HepG2 (cell line): Measurements from ENCODE around the gene GDAP1L1. TPM values are rescaled to one million over a fixed set of nuclear protein-coding genes. Genes with fewer than 3 reads are reported as not detected.

Experiments used
- AHR ChIP-seq: IDR thresholded peaks from 2 replicates; pipeline ENCODE4 v1.6.1; 2018; ENCODE audit warnings: missing genetic modification reagents, missing compliant biosample characterization
- ARID2 ChIP-seq: sonication (generic); formaldehyde crosslinking; IDR thresholded peaks from 2 replicates; pipeline ENCODE4 v1.8.1; 2022; ENCODE audit warnings: mild to moderate bottlenecking, missing genetic modification reagents, borderline replicate concordance
- CCDC6 ChIP-seq: sonication (generic); formaldehyde crosslinking; IDR thresholded peaks from 2 replicates; pipeline ENCODE4 v1.8.1; 2022; ENCODE audit warnings: mild to moderate bottlenecking, missing genetic modification reagents, moderate library complexity
- FOXA1 ChIP-seq, 2 experiments: fragments of 450-650 bp in 1 of 2; sonication (generic) in 1 of 2; formaldehyde crosslinking in 1 of 2; IDR thresholded peaks; 2 replicates each; pipeline versions ENCODE4 v1.4.0 to v1.6.1; 2016 to 2020; ENCODE audit warnings: missing genetic modification reagents in 1 of 2
- FOXP1 ChIP-seq, 2 experiments: fragments of 450-650 bp in 1 of 2; IDR thresholded peaks; 2 replicates each; pipeline ENCODE4 v1.6.1; 2017 to 2018; ENCODE audit warnings: antibody characterized with exemption in 1 of 2
- GATA4 ChIP-seq: sonication (generic); IDR thresholded peaks from 2 replicates; pipeline ENCODE4 v1.6.1; 2016; ENCODE audit warnings: antibody characterized with exemption, low read depth, borderline replicate concordance
- HBP1 ChIP-seq: IDR thresholded peaks from 2 replicates; pipeline ENCODE4 v1.6.1; 2016; ENCODE audit warnings: low read depth, control low read depth
- HIC2 ChIP-seq: sonication (generic); formaldehyde crosslinking; IDR thresholded peaks from 2 replicates; pipeline ENCODE4 v1.9.0; 2022; ENCODE audit warnings: low read depth, missing genetic modification reagents
- TAF15 ChIP-seq: fragments of 200-400 bp; formaldehyde crosslinking; IDR thresholded peaks from one replicate; pipeline ENCODE4 v1.6.1; 2018; ENCODE audit warnings: mild to moderate bottlenecking, low read depth, low read length; ENCODE audit not compliant: poor library complexity, severe bottlenecking
- TBX2 ChIP-seq: sonication (generic); formaldehyde crosslinking; IDR thresholded peaks from 2 replicates; pipeline ENCODE4 v1.5.0; 2020; ENCODE audit warnings: missing genetic modification reagents, mild to moderate bottlenecking, borderline replicate concordance
- U2AF1 ChIP-seq: fragments of 200-400 bp; formaldehyde crosslinking; optimal IDR thresholded peaks from 2 replicates; pipeline ENCODE3; 2017; ENCODE audit warnings: mild to moderate bottlenecking, low read depth, low read length
- WIZ ChIP-seq: sonication (generic); formaldehyde crosslinking; IDR thresholded peaks from 2 replicates; pipeline ENCODE4 v1.5.1; 2020; ENCODE audit warnings: mild to moderate bottlenecking, missing genetic modification reagents
- YEATS4 ChIP-seq: sonication (generic); formaldehyde crosslinking; IDR thresholded peaks from 2 replicates; pipeline ENCODE4 v1.4.0; 2020; ENCODE audit warnings: missing genetic modification reagents, borderline replicate concordance
- ZBTB43 ChIP-seq: sonication (generic); formaldehyde crosslinking; conservative IDR thresholded peaks from 2 replicates; pipeline ENCODE4 v1.4.0; 2020; ENCODE audit warnings: missing genetic modification reagents
- ZBTB7B ChIP-seq: sonication (generic); formaldehyde crosslinking; IDR thresholded peaks from 2 replicates; pipeline ENCODE4 v1.4.0; 2020; ENCODE audit warnings: missing genetic modification reagents
- ZEB1 ChIP-seq: IDR thresholded peaks from 2 replicates; pipeline ENCODE4 v1.6.1; 2012; ENCODE audit warnings: mild to moderate bottlenecking, low read depth, inconsistent platforms; ENCODE audit not compliant: insufficient replicate concordance
- ZMYM2 ChIP-seq: sonication (generic); formaldehyde crosslinking; IDR thresholded peaks from 2 replicates; pipeline ENCODE4 v1.8.0; 2022; ENCODE audit warnings: mild to moderate bottlenecking, missing genetic modification reagents
- ZNF24 ChIP-seq: fragments of 450-650 bp; IDR thresholded peaks from 2 replicates; pipeline ENCODE4 v1.6.1; 2017; ENCODE audit warnings: antibody characterized with exemption, mild to moderate bottlenecking
- ZNF251 ChIP-seq: sonication (generic); formaldehyde crosslinking; IDR thresholded peaks from 2 replicates; pipeline ENCODE4 v1.9.0; 2021; ENCODE audit warnings: mild to moderate bottlenecking, missing genetic modification reagents
- ZNF501 ChIP-seq: sonication (generic); formaldehyde crosslinking; IDR thresholded peaks from 2 replicates; pipeline ENCODE4 v1.5.1; 2020; ENCODE audit warnings: mild to moderate bottlenecking, moderate library complexity, missing genetic modification reagents
- ZNF597 ChIP-seq: sonication (generic); formaldehyde crosslinking; IDR thresholded peaks from 2 replicates; pipeline ENCODE4 v1.5.0; 2020; ENCODE audit warnings: missing genetic modification reagents
- ZNF704 ChIP-seq: sonication (generic); formaldehyde crosslinking; IDR thresholded peaks from 2 replicates; pipeline ENCODE4 v1.8.1; 2023; ENCODE audit warnings: mild to moderate bottlenecking, inconsistent platforms, moderate library complexity, missing genetic modification reagents, borderline replicate concordance
- polyA plus RNA-seq, 8 experiments: library from polyadenylated mRNA; depleted of rRNA in 3 of 8; stranded (reverse) in 7 of 8; unstranded in 1 of 8; fragments of >200 nt; fragmentation: Illumina TruSeq in 4 of 8; extraction: Trizol in 4 of 8; gene quantifications; 2 replicates each; pipeline versions ENCODE4 v1.2.1 to v1.2.3, GENCODE V29; 2011 to 2016; ENCODE audit warnings: low read depth in 4 of 8, missing spikeins in 1 of 8, mixed read lengths in 1 of 8; ENCODE audit not compliant: insufficient read depth in 1 of 8
- total RNA-seq, 5 experiments: library from RNA; depleted of rRNA; stranded (reverse); fragments of >200 nt; fragmentation: Illumina TruSeq; extraction: Trizol; gene quantifications; 2 replicates each; pipeline ENCODE4 v1.2.3, GENCODE V29; 2016; ENCODE audit warnings: low read depth in 1 of 5

GDAP1L1 gene
- total and polyA plus RNA-seq, 2 of the 13 experiments (the other 11 are each of a cell fraction or from before 2014, with no cell fraction given), result 0.04 TPM; not detected in 1

- no peak for TF ChIP-seq FOXA1 (IDR thresholded peaks at IDR 0.05)
- TF ChIP-seq FOXA1 (CRISPR knock-in tag; IDR thresholded peaks at IDR 0.05), result peak; percentile 69
- TF ChIP-seq ZEB1, result no peak
- TF ChIP-seq U2AF1, result peak; percentile 79
- peak; percentile 99 for TF ChIP-seq ZNF501 (CRISPR knock-in tag)
- TF ChIP-seq AHR (CRISPR knock-in tag), result peak; percentile 97
- TF ChIP-seq ZNF251 (CRISPR knock-in tag), result peak; percentile 85; the same call in 1 of the 2 replicates
- TF ChIP-seq TAF15, result peak; percentile 90
- peak; percentile 97 for TF ChIP-seq YEATS4 (CRISPR knock-in tag)
- TF ChIP-seq ZMYM2 (CRISPR knock-in tag), result no peak
- no peak for TF ChIP-seq ZBTB7B (CRISPR knock-in tag)
- peak; percentile 56; the same call in 1 of the 2 replicates for TF ChIP-seq ZNF597 (CRISPR knock-in tag)
- peak; percentile 95 for TF ChIP-seq ARID2 (CRISPR knock-in tag)
- TF ChIP-seq ZBTB43, result 0 out of 2 replicates have a peak, but pooled peaks have one; percentile 54
- TF ChIP-seq TBX2 (CRISPR knock-in tag), result peak; percentile 98
- no peak for TF ChIP-seq GATA4
- peak; percentile 98 for TF ChIP-seq WIZ (CRISPR knock-in tag)
- peak; percentile 82; the same call in 1 of the 2 replicates for TF ChIP-seq HIC2 (CRISPR knock-in tag)
- no peak for TF ChIP-seq CCDC6
- TF ChIP-seq ZNF704 (CRISPR knock-in tag), result peak; percentile 99
- no peak for TF ChIP-seq FOXP1 (IDR thresholded peaks at IDR 0.05)
- TF ChIP-seq FOXP1 (CRISPR knock-in tag; IDR thresholded peaks at IDR 0.05), result peak; percentile 31; the same call in 1 of the 2 replicates
- TF ChIP-seq ZNF24, result no peak
- peak; percentile 96 for TF ChIP-seq HBP1 (CRISPR knock-in tag)
Observed at GRCh38 chr20:44310664-44311639, 63.8 kb downstream of the GDAP1L1 start, which contains the start of gene FITM2 (continued).
